ENCODE data around the gene ARHGEF3.

ARHGEF3 gene, protein sequence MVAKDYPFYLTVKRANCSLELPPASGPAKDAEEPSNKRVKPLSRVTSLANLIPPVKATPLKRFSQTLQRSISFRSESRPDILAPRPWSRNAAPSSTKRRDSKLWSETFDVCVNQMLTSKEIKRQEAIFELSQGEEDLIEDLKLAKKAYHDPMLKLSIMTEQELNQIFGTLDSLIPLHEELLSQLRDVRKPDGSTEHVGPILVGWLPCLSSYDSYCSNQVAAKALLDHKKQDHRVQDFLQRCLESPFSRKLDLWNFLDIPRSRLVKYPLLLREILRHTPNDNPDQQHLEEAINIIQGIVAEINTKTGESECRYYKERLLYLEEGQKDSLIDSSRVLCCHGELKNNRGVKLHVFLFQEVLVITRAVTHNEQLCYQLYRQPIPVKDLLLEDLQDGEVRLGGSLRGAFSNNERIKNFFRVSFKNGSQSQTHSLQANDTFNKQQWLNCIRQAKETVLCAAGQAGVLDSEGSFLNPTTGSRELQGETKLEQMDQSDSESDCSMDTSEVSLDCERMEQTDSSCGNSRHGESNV

DNA sequence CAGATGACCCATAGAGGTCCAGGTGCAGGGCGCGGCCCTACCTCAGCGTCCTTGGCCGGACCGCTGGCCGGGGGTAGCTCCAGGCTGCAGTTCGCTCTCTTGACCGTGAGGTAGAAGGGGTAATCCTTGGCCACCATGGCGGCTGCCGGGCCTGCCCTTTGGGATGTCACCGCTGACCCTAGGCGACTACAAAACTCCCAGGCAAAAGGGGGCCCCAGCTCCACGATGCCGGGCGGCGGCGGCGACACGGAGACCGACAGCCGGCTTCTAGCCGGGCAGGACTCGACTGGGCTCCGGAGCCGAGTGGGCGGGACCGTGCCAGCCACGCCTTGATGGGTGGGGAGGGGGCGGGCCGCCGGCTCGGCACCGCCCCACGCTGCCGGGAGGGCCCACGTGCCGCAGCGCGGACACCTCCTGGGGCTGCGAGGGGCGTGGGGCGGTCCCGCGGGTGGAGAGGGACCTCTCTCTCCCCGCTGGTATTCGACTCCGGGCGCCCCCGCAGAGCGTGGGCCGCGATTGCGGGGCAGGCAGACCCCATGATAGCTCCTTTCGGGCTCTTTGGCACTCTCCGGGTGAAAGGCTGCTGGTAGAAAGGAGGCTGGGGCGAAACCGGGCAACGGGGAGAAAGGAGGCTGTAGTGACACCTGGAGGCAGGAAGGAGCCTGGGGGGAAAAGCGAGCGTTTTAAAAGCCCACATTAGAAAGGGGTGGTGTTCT, at the start of gene ARHGEF3:
Gene ARHGEF3, minus strand, starts transcription at position 288 of the 716 bp plus-strand sequence. Its CDS starts 151 bp downstream, at position 137.
- in situ Hi-C loops (cut with HindIII; ENCODE audit: low sequenced_read_pairs), result no loop called here

GRCh38 chr3:56849698-56850097, 47.9 kb upstream of the ARHGEF3 start:
- in situ Hi-C loops (cut with HindIII; ENCODE audit: low sequenced_read_pairs), result no loop called here

DNA sequence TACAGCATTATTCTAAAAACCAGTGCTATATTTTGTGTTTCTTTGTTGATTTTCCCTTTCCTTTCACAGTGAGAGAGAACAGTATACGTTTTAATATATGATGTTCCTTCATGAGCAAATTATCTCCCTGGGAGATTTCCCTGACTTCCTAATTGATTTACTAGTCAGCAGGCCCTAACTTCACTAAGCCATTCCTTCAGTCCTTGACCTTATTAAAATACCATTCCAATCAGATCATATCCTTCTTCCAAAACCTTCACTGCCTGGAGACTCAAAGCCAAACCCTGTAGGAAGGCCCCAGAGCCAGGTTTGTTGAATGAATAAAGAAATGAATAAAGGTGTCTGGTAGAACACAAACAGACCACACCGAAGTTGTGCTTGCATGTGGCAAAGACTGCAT, 43.8 kb upstream of the ARHGEF3 start:
- in situ Hi-C loops (cut with HindIII; ENCODE audit: low sequenced_read_pairs), result no loop called here

DNA sequence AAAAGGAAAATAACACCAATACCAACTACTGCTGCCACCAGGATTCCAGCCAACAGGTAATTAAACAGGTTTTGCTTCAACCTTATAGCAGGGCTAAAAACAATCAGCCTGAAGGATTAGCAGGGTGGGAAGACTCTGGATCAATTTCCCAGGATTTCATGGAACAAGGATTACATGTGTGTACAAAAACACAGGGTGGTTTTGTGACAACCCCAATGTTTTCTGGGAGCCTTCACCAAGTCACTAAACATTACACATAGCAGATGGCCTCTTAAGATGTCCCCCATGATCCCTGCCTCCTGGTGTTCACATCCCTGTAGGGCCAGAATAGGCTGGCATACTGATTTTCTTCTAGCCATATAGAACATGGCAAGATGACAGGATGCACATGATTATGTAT, 42.8 kb upstream of the ARHGEF3 start:
- in situ Hi-C loops (cut with HindIII; ENCODE audit: low sequenced_read_pairs), result no loop called here

- in situ Hi-C loops (cut with HindIII; ENCODE audit: low sequenced_read_pairs), result no loop called here
Measured at GRCh38 chr3:56839784-56840715, 38.3 kb upstream of the ARHGEF3 start.

DNA sequence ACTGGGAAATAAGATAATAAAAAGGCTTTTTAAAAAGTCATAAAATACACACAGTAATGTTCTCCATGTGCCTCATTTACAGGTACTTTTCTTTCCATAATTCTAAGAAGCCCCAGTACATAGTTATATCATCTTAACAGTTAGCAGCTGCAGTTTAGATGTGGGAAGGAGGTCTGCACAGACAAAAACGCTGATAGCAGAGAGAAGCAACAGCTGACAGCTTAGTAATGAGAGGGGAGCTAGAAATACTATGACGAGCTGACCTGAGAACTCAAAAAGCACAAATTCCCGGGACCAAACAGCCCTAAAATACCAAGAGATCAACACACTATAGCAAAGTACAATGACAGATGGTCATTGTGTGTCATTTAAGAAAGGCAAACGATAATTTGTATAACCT, 36.7 kb upstream of the ARHGEF3 start:
- in situ Hi-C loops (cut with HindIII; ENCODE audit: low sequenced_read_pairs), result no loop called here

GRCh38 chr3:56837196-56837955, 35.6 kb upstream of the ARHGEF3 start:
- in situ Hi-C loops (cut with HindIII; ENCODE audit: low sequenced_read_pairs), result no loop called here

GRCh38 chr3:56836276-56837163, 34.8 kb upstream of the ARHGEF3 start:
- in situ Hi-C loops (cut with HindIII; ENCODE audit: low sequenced_read_pairs), result no loop called here

DNA sequence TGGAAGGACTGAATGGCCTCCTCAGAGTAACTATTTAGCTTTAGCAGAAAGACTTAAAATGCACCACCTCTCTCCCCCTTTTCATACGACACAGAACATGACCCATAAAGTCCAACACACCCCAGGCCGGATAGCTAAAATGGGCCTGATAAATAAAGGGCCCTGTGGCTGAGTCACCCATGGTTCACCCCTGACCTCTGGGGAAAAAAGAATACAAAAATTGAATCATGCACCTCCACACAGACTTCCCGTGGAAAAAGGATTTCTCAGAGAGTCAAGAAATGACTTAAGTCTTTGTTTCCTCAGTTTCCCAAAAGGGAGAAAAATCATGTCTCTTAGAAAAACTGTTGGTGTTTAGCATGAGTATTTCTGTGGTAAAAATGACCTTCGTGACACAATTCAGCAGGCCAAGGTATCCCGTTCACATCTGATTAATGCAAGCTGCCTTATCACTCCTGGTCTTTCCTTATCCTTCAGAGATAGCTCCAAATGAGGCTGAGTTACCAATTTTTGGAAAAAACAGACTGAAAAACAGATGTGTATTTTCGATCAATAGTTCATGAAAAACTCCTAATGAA, 34.0 kb upstream of the ARHGEF3 start:
- in situ Hi-C loops (cut with HindIII; ENCODE audit: low sequenced_read_pairs), result no loop called here

GRCh38 chr3:56833536-56833935, 31.8 kb upstream of the ARHGEF3 start:
- in situ Hi-C loops (cut with HindIII; ENCODE audit: low sequenced_read_pairs), result no loop called here

- in situ Hi-C loops (cut with HindIII; ENCODE audit: low sequenced_read_pairs), result no loop called here
Measured at GRCh38 chr3:56833022-56833421, 31.3 kb upstream of the ARHGEF3 start.

DNA sequence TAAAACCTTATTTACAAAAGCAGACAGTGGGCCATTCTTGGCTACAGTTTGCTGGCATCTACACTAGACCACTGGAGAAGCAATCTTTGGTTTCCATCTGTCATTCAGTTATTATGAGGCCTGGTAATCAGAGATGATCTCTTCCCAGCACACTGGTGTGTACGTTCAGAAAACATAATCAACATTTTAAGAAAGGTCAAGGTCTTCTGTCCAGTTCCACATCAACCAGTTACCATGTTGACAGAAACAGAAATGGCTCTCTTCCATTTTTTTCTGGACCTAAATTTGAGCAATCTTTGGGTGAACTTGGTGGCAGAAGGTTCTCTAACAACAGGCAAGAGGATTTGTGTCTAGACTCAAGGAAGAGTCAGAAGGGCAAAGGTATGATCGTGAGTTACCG, 29.8 kb upstream of the ARHGEF3 start:
- in situ Hi-C loops (cut with HindIII; ENCODE audit: low sequenced_read_pairs), result no loop called here

GRCh38 chr3:56830884-56831283, 29.1 kb upstream of the ARHGEF3 start:
- in situ Hi-C loops (cut with HindIII; ENCODE audit: low sequenced_read_pairs), result no loop called here

- in situ Hi-C loops (cut with HindIII; ENCODE audit: low sequenced_read_pairs), result loop anchor here (10.0 kb wide), 1 partner anchor 55 kb away; no protein-coding TSS in a partner anchor
Measured at GRCh38 chr3:56829533-56829932, 27.8 kb upstream of the ARHGEF3 start.

GRCh38 chr3:56826831-56827722, 25.3 kb upstream of the ARHGEF3 start:
- in situ Hi-C loops (cut with HindIII; ENCODE audit: low sequenced_read_pairs), result loop anchor here (10.0 kb wide), 1 partner anchor 58 kb away; no protein-coding TSS in a partner anchor

DNA sequence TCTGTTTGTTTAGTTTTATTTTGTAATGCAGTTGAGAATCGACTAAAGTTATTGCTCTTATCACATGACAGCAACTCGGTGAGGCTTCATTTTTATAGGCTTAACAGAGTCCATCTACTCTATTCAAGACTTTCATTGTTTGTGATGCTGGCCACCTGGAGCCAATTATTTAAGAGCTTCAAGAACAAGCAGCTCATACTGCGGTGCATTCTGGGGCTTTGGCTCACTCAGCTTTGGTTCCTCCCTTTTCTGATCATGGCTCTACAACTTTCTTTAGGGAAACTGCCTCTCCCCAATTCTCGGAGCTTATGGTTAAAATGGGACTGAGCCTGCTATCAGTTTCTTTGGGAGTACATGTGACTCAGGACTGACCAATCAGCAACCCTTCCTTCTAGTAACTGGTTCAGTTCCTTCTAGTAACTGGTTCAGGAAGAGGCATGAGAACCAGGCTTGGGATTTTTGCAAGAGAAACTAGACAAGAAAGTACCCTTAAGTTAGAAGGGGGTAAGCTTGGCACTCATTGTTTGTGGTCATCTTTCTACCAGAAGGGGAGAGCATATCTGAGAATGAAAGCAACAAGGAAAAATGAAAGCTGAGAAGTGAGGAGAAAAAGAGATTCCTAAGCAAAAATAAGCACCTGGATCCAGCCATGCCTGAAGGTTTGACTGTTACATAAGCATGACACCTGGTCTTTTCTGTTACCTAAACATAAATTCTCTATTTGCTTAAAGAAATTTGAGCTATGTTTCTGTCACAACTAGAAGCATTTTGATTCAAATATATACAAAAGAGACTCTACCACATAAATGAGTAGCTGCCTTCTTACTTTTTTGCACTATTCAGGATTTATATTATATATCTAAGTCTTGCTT, 24.1 kb upstream of the ARHGEF3 start:
- in situ Hi-C loops (cut with HindIII; ENCODE audit: low sequenced_read_pairs), result loop anchor here (10.0 kb wide), 1 partner anchor 59 kb away; no protein-coding TSS in a partner anchor

Data from endothelial cell of hepatic sinusoid (primary cell).